ENCODE data around the gene SLC22A2. TPM values are rescaled to one million over a fixed set of nuclear protein-coding genes. Genes with fewer than 3 reads are reported as not detected.

Gene SLC22A2
- total and polyA plus RNA-seq, 8 donors = not detected

DNA sequence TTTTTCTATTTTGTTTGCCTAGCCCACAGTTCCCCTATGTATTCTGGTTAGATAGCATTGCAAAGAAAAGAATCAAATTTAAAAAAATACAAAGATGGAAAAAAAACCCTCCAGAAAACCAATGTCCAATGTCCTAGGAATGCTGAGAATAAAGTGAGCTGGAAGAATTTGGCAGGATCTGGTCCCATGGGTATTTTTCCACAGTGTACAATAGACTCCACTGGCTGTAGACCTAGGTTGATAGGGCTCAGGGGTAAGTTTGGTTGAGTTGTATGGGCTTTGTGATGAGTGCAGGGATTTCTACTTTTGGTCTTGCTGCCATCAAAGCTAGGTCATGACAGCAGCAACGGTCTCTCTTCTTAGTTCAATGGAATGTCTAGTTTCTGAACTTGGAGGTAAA, 41.5 kb downstream of the SLC22A2 start:
- DNase-seq (no peak), FAIRE-seq (no peak), ATAC-seq (no peak)
- Histone ChIP-seq H3K27me3 (no peaks in the 10 kb centered on the region), H3K36me3 (no peaks in the 10 kb centered on the region), H3K4me1 (no peaks in the 10 kb centered on the region), H3K4me3 (no peak overlapping the region), H3K27ac (no peak overlapping the region), H3K9me3 (no peaks in the 10 kb centered on the region)
- intact Hi-C loops (cut with DNase I) = no loop called here
- 84 to 87% methylated on average over 1 of the region's 1 CpG for WGBS, 2 donors
- TF ChIP-seq, protein P1, sequence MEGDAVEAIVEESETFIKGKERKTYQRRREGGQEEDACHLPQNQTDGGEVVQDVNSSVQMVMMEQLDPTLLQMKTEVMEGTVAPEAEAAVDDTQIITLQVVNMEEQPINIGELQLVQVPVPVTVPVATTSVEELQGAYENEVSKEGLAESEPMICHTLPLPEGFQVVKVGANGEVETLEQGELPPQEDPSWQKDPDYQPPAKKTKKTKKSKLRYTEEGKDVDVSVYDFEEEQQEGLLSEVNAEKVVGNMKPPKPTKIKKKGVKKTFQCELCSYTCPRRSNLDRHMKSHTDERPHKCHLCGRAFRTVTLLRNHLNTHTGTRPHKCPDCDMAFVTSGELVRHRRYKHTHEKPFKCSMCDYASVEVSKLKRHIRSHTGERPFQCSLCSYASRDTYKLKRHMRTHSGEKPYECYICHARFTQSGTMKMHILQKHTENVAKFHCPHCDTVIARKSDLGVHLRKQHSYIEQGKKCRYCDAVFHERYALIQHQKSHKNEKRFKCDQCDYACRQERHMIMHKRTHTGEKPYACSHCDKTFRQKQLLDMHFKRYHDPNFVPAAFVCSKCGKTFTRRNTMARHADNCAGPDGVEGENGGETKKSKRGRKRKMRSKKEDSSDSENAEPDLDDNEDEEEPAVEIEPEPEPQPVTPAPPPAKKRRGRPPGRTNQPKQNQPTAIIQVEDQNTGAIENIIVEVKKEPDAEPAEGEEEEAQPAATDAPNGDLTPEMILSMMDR (IDR thresholded peaks at IDR 0.05) = no peak

DNA sequence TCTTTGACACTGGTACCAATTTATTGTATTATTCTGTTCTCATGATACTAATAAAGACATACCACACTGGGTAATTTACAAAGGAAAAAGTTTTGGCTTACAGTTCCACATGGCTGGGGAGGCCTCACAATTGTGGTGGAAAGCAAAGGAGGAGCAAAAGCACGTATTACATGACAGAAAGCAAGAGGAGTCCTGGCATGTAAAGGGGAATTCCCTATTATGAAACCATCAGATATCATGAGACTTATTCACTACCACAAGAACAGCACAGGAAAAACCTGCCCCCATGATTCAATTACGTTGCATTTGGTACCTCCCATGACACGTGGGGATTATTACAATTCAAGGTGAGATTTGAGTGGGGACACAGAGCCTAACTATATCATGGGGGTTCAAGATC, 43.4 kb downstream of the SLC22A2 start:
- Histone ChIP-seq H3K9me3 (no peaks in the 10 kb centered on the region), H3K4me3 (no peak overlapping the region), H3K4me1 (no peaks in the 10 kb centered on the region), H3K27me3 (no peaks in the 10 kb centered on the region), H3K36me3 (no peaks in the 10 kb centered on the region), H3K27ac (no peak overlapping the region)
- WGBS, 2 donors = 31 to 41% methylated on average over 3 of the region's 3 CpGs
- DNase-seq (no peak), FAIRE-seq (no peak), ATAC-seq (no peak)
- TF ChIP-seq, protein P1 (IDR thresholded peaks at IDR 0.05) = no peak
- intact Hi-C loops (cut with DNase I) = no loop called here

DNA sequence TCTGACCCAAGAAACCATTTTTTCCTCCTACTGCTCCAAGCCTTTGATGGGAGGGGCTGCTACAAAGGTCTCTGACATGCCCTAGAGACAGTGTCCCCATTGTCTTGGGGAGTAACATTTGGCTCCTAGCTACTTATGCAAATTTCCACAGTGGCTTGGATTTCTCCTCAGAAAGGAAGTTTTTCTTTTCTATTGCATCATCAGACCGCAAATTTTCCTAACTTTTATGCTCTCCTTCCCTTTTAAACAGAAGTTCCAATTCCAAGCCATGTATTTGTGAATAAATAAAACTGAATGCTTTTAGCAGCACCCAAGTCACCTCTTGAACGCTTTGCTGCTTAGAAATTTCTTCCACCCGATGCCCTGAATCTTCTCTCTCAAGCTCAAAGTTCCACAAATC, 51.0 kb downstream of the SLC22A2 start:
- TF ChIP-seq, protein P1 (IDR thresholded peaks at IDR 0.05) = no peak
- no peak for DNase-seq
- H3K9me3 ChIP-seq = no peaks in the 10 kb centered on the region
- WGBS, 2 donors = 66 to 69% methylated on average over 3 of the region's 3 CpGs
- no peaks in the 10 kb centered on the region for H3K4me1 ChIP-seq
- intact Hi-C loops (cut with DNase I) = no loop called here
- H3K27me3 ChIP-seq = no peaks in the 10 kb centered on the region
- FAIRE-seq = no peak
- no peaks in the 10 kb centered on the region for H3K36me3 ChIP-seq
- ATAC-seq = no peak
- H3K4me3 ChIP-seq = no peak overlapping the region
- no peak overlapping the region for H3K27ac ChIP-seq

DNA sequence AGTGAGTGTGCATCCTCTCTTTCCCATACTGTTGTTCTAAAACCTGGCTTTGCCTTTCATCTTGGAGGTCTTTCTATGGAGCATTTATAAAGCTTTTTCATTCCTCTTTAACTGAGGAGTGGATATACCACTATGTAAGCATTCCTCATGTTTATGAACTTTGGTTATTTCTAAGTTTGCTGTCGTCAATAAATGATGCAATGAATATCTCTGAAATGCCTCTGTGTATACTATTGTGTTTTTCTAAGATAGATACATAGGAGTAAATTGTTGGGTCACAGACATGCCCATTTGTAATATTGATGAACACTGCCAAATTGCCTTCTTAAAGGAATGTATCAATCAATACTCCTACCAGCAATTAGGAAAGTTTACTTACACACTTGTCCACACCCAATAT, 53.9 kb downstream of the SLC22A2 start:
- FAIRE-seq = no peak
- H3K27me3 ChIP-seq = no peaks in the 10 kb centered on the region
- no peak for ATAC-seq

DNA sequence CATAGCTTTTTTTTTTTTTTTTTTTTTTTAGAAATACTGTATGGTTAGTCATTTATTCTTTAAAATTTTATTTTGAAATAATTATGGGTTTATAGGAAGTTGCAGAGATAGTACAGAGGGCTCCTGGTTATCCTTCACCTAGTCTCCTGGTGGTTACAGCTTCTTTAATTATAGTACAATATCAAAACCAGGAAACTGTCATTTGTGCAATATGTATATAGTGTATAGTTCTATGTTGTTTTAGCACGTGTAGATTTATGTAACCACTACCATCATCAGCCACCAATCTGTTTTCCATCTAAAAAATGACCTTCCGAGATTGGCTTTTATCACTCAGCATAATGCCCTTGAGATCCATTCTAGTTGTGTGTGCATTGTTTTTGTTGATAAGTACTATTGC, 54.7 kb downstream of the SLC22A2 start:
- Histone ChIP-seq H3K27ac (no peak overlapping the region), H3K27me3 (no peaks in the 10 kb centered on the region), H3K9me3 (no peaks in the 10 kb centered on the region), H3K4me3 (no peak overlapping the region), H3K4me1 (no peaks in the 10 kb centered on the region), H3K36me3 (no peaks in the 10 kb centered on the region)
- TF ChIP-seq, protein P1 (IDR thresholded peaks at IDR 0.05) = no peak
- no peak for DNase-seq
- no peak for ATAC-seq
- WGBS, 2 donors = 62 to 66% methylated on average over 2 of the region's 2 CpGs
- FAIRE-seq = no peak
- intact Hi-C loops (cut with DNase I) = no loop called here

More for the DNA sequence above, 53.9 kb downstream of the SLC22A2 start:
- no peaks in the 10 kb centered on the region for H3K36me3 ChIP-seq
- H3K4me3 ChIP-seq = no peak overlapping the region
- TF ChIP-seq, protein P1 (IDR thresholded peaks at IDR 0.05) = no peak
- H3K27ac ChIP-seq = no peak overlapping the region
- 60 to 67% methylated on average over 1 of the region's 1 CpG for WGBS, 2 donors
- no peak for DNase-seq
- intact Hi-C loops (cut with DNase I) = no loop called here
- H3K4me1 ChIP-seq = no peaks in the 10 kb centered on the region
- no peaks in the 10 kb centered on the region for H3K9me3 ChIP-seq

Measured in pancreas (tissue), 10 donors.